Endothelial cell of umbilical vein (primary cell): ENCODE results near the gene TMEM223. TPM values are rescaled to one million over a fixed set of nuclear protein-coding genes. Genes with fewer than 3 reads are reported as not detected.

Experiments used
- BruUV-seq: library from RNA; stranded (reverse); fragments of 400-500 nt; replicated peaks from 2 replicates; lab custom pipeline; 2021; lab: Mats Ljungman, UMichigan
- CTCF ChIA-PET: fragments of 300-600, 350-600 bp; sonication (Branson Sonifier 250); formaldehyde crosslinking; loops from one replicate; lab custom pipeline; 2021; ENCODE audit warnings: antibody characterized with exemption, inconsistent platforms; lab: Charles Lee
- POLR2A ChIA-PET: fragments of 300-600, 350-600 bp; sonication (Branson Sonifier 250); formaldehyde crosslinking; loops from one replicate; lab custom pipeline; 2021; ENCODE audit warnings: antibody characterized with exemption, inconsistent platforms; lab: Charles Lee
- DNase-seq: peaks from one replicate; pipeline ENCODE4 v3.0.0-alpha.2; 2011; ENCODE audit warnings: low read depth, low spot score
- FAIRE-seq: peaks from 2 replicates; lab custom pipeline; 2011; peaks lifted over from hg19 to GRCh38; lab: Jason Lieb, UNC
- H2AFZ ChIP-seq: 2 replicates; pipeline ENCODE4 v1.6.0; 2012; ENCODE audit warnings: low read depth, low read length, control low read depth, inconsistent platforms
- H3K27ac ChIP-seq: 2 replicates; pipeline ENCODE4 v1.5.1; 2011; ENCODE audit warnings: low read depth, mild to moderate bottlenecking, control low read depth, low read length, moderate library complexity; ENCODE audit not compliant: insufficient read depth
- H3K27me3 ChIP-seq, 2 experiments: 2 replicates each; pipeline versions ENCODE4 v1.6.0 to v1.6.1; 2011; ENCODE audit warnings: low read length in 2 of 2, mixed read lengths in 1 of 2; ENCODE audit not compliant: control insufficient read depth in 2 of 2, insufficient read depth in 2 of 2
- H3K36me3 ChIP-seq, 2 experiments: 2 replicates in 1 of 2; 3 replicates in 1 of 2; pipeline ENCODE4 v1.5.1; 2011; ENCODE audit warnings: low read length in 2 of 2, mild to moderate bottlenecking in 1 of 2, moderate library complexity in 1 of 2; ENCODE audit not compliant: control insufficient read depth in 2 of 2, insufficient read depth in 2 of 2; ENCODE audit errors: extremely low read depth in 1 of 2
- H3K4me1 ChIP-seq: 3 replicates; pipeline ENCODE4 v1.5.1; 2011; ENCODE audit warnings: mild to moderate bottlenecking, low read length; ENCODE audit not compliant: control insufficient read depth, insufficient read depth; ENCODE audit errors: extremely low read depth
- H3K4me2 ChIP-seq: 2 replicates; pipeline ENCODE4 v1.6.1; 2011; ENCODE audit warnings: low read length, control low read depth, mixed read lengths; ENCODE audit not compliant: insufficient read depth
- H3K4me3 ChIP-seq, 3 experiments: fragments of 200-600 bp in 1 of 3; sonication (generic), shearing (Covaris generic) in 1 of 3; replicated peaks in 1 of 3; 2 replicates each; pipeline ENCODE4 v1.5.1; 2011 to 2016; ENCODE audit warnings: control low read depth in 3 of 3, low read length in 3 of 3, mild to moderate bottlenecking in 2 of 3, inconsistent platforms in 1 of 3, low read depth in 1 of 3, moderate library complexity in 1 of 3; ENCODE audit not compliant: insufficient read depth in 1 of 3
- H3K79me2 ChIP-seq: 2 replicates; pipeline ENCODE4 v1.6.0; 2012; ENCODE audit warnings: low read length, inconsistent platforms; ENCODE audit not compliant: control insufficient read depth, insufficient read depth
- H3K9ac ChIP-seq: replicated peaks from 2 replicates; pipeline ENCODE3; 2011; ENCODE audit warnings: low read length, control low read depth; ENCODE audit not compliant: insufficient read depth; ENCODE audit errors: extremely low read depth
- H3K9me1 ChIP-seq: replicated peaks from 3 replicates; pipeline ENCODE4 v1.6.0; 2011; ENCODE audit warnings: mild to moderate bottlenecking, low read length; ENCODE audit not compliant: control insufficient read depth, insufficient read depth; ENCODE audit errors: extremely low read depth
- H3K9me3 ChIP-seq: replicated peaks from 2 replicates; pipeline ENCODE4 v1.5.1; 2012; ENCODE audit warnings: low read length, inconsistent platforms; ENCODE audit not compliant: control insufficient read depth, insufficient read depth
- H4K20me1 ChIP-seq: replicated peaks from 2 replicates; pipeline ENCODE3; 2011; ENCODE audit warnings: mild to moderate bottlenecking, low read length; ENCODE audit not compliant: control insufficient read depth, insufficient read depth; ENCODE audit errors: extremely low read depth
- CTCF ChIP-seq, 2 donors: IDR thresholded peaks; 1 replicate in 1 of 2; 2 replicates in 1 of 2; pipeline ENCODE4 v1.5.1; 2011; ENCODE audit warnings: low read length in 2 of 2, mild to moderate bottlenecking in 2 of 2, moderate library complexity in 2 of 2, control low read depth in 1 of 2, inconsistent platforms in 1 of 2, low read depth in 1 of 2; ENCODE audit not compliant: insufficient read depth in 1 of 2; ENCODE audit errors: extremely low read depth in 1 of 2
- EZH2 ChIP-seq: IDR thresholded peaks from 2 replicates; pipeline ENCODE4 v1.6.1; 2012; ENCODE audit warnings: borderline replicate concordance, low read depth, mild to moderate bottlenecking, moderate library complexity, low read length, inconsistent platforms; ENCODE audit not compliant: severe bottlenecking
- FOS ChIP-seq: IDR thresholded peaks from 2 replicates; pipeline ENCODE4 v1.6.1; 2011; ENCODE audit warnings: mild to moderate bottlenecking, low read length, moderate library complexity, borderline replicate concordance; ENCODE audit not compliant: insufficient read depth
- GATA2 ChIP-seq: IDR thresholded peaks from 2 replicates; pipeline ENCODE4 v1.7.0; 2011; ENCODE audit warnings: low read depth, mild to moderate bottlenecking, moderate library complexity, mixed read lengths, low read length; ENCODE audit not compliant: insufficient read length, insufficient read depth
- JUN ChIP-seq: IDR thresholded peaks from 2 replicates; pipeline ENCODE4 v1.6.1; 2011; ENCODE audit warnings: borderline replicate concordance, low read depth; ENCODE audit not compliant: insufficient read length, insufficient read depth
- MAX ChIP-seq: IDR thresholded peaks from 2 replicates; pipeline ENCODE4 v1.6.1; 2011; ENCODE audit not compliant: insufficient read depth, insufficient read length
- MYC ChIP-seq: IDR thresholded peaks from one replicate; pipeline ENCODE4 v1.6.1; 2011; ENCODE audit warnings: mild to moderate bottlenecking, low read depth, low read length
- POLR2A ChIP-seq: IDR thresholded peaks from 2 replicates; pipeline ENCODE4 v1.6.1; 2012; ENCODE audit warnings: low read depth, mild to moderate bottlenecking, control low read depth, low read length
- POLR2AphosphoS5 ChIP-seq: IDR thresholded peaks from 2 replicates; pipeline ENCODE4 v1.6.1; 2012; ENCODE audit warnings: low read depth, mild to moderate bottlenecking, control low read depth, low read length, moderate library complexity; ENCODE audit not compliant: insufficient read depth
- dilution Hi-C: fragments of 300-500 bp; cut with MboI; formaldehyde crosslinking; loops from one replicate; pipeline ENCODE4 v1.15.0; 2019; ENCODE audit warnings: low sequenced_read_pairs; ENCODE audit not compliant: extremely low pct_ligation_motif_present
- intact Hi-C: fragments of 100-400 bp; cut with micrococcal nuclease; formaldehyde crosslinking; loops from one replicate; pipeline ENCODE4 v1.10.0; 2022
- polyA plus RNA-seq, 4 experiments: library from polyadenylated mRNA; depleted of rRNA in 3 of 4; stranded (reverse) in 3 of 4; unstranded in 1 of 4; fragments of >200 nt; gene quantifications; 2 replicates each; pipeline versions ENCODE4 v1.2.1 to v1.2.3, GENCODE V29; 2011 to 2012; ENCODE audit warnings: missing spikeins in 1 of 4
- total RNA-seq: library from RNA; stranded (reverse); gene quantifications from 2 replicates; pipeline ENCODE4 v1.2.3, GENCODE V29; 2021

Gene TMEM223
- total and polyA plus RNA-seq, 2 donors (not counting 3 experiments of a cell fraction or from before 2014, with no cell fraction given) = 11.8 to 26.7 TPM

DNA sequence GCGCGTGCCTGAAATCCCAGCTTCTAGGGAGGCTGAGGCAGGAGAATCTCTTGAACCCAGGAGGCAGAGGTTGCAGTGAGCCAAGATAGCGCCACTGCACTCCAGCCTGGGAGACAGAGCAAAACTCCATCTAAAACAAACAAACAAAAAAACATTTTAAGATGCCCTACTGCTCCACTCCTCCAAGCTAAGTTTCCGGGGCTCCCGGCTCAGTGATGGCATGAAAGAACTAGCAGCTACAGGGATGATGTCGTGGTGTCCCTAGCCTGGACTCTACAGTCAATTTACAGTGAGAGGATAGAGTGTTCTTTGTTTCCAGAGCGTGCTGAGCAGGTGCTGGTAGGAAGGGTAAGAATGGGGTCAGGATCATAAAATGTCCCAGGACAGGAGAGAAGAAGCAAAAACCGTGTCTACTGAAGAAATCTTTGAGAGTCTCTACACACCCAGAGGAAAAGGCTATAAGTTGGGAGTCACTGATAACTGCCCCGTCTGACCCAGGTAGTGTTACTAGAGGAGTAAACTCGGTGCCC is 36.7 kb downstream of the TMEM223 start:
- H3K9me3 ChIP-seq = no peaks in the 10 kb centered on the region
- BruUV-seq = no TSS peak
- no peak overlapping the region for H2AFZ ChIP-seq
- intact Hi-C loops (no loop called here), dilution Hi-C loops (no loop called here)
- FAIRE-seq (no peak), DNase-seq (no peak)
- no peak overlapping the region for H3K4me3 ChIP-seq
- peaks cover 10% of the 10 kb centered on the region for H3K79me2 ChIP-seq
- H3K4me1 ChIP-seq = peaks cover 5% of the 10 kb centered on the region
- no peak overlapping the region for H3K27ac ChIP-seq
- CTCF ChIA-PET = interaction anchor here (1.8 to 2.7 kb wide), 2 partner anchors 31 to 32 kb away, joined by 4 to 26 read pairs; partner anchors contain the start of gene TMEM179B
- POLR2A ChIA-PET = interaction anchor here (0.5 to 0.6 kb wide), 2 partner anchors 900 to 996 kb away, joined by 3 read pairs; no protein-coding TSS in a partner anchor
- TF ChIP-seq MYC = no peak
- no peak for TF ChIP-seq GATA2
- no peak for TF ChIP-seq JUN
- TF ChIP-seq MAX = no peak
- no peak for TF ChIP-seq CTCF (IDR thresholded peaks at IDR 0.05; ENCODE audit: extremely low read depth in 1 of 2, insufficient read depth in 1 of 2, low read depth in 1 of 2, low read length in 2 of 2)
- TF ChIP-seq POLR2A = no peak
- no peak for TF ChIP-seq POLR2AphosphoS5
- TF ChIP-seq EZH2 = no peak
- TF ChIP-seq FOS = no peak
- H3K9me1 ChIP-seq = no peaks in the 10 kb centered on the region
- peaks cover 0 to 5% of the 10 kb centered on the region in 2 experiments for H3K36me3 ChIP-seq
- H3K9ac ChIP-seq = no peak overlapping the region
- no peak overlapping the region for H3K4me2 ChIP-seq
- H4K20me1 ChIP-seq = no peaks in the 10 kb centered on the region
- no peaks in the 10 kb centered on the region for H3K27me3 ChIP-seq
